IPS-18c (cell line): ENCODE measurements around the gene DDX54.
"Not testable (repeated sequence)": the region's sequence is repeated elsewhere in the genome, so short reads cannot be mapped to it uniquely, and the experiment has no call there.

Experiments used
- H3K4me3 ChIP-seq: 2 replicates; pipeline ENCODE4 v1.7.0; 2013; ENCODE audit warnings: low read depth, mild to moderate bottlenecking, low read length, moderate library complexity; ENCODE audit not compliant: insufficient read depth
- H3K9me3 ChIP-seq: one replicate; pipeline ENCODE4 v1.6.1; 2013; ENCODE audit warnings: mild to moderate bottlenecking, low read length, moderate library complexity; ENCODE audit not compliant: control insufficient read depth, insufficient read depth

Gene DDX54

DNA sequence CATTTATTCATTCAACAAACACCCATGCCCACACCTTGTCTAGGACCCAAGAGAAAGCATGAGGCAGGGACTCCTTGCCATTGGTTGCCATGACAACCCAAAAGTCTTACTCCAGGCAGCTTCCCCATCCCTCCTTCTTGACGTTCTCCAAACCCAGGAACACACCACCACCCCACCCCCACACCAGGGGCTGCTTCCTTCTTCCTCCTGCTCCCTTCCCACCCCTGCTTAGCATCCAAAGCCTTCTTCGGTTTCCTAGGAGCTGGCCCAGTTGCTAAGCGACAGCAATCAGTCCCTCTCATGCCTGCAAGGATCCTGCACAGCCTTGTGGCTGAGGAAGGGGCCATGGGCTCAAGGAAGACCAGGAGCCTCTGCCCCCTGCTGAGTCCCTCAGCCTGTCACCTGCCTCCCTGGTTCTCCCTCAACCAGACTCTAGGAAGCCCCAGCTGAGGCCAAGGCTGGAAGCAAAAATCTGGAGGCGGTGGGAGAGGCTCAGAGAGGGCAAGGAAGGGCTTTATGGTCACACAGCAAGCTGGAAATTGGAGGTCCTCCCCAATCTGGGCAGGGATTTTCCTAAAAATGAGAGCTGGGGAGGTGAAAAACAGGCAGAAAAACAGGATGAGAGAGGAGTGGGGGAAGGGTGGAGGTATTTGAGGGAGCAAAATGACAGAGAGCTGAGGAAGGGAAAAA, 65.2 kb downstream of the DDX54 start:
- no peaks in the 10 kb centered on the region for H3K9me3 ChIP-seq
- no peak overlapping the region for H3K4me3 ChIP-seq

DNA sequence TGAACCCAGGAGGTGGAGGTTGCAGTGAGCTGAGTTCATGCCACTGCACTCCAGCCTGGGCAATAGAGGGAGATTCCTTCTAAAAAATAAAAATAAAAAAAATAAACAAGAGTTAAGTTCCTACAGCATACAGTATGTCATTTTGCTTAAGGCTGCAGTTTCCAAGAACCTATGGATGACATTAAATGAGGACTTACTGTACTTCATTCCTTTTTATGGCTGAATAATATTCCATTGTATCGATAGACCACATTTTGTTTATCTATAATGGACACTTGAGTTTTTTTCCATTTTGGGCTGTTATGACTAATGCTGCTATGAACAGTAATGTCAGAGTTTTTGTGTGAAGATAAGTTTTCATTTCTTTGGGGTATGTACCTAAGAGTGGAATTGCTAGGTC, 67.1 kb downstream of the DDX54 start:
- Histone ChIP-seq H3K9me3 (no peaks in the 10 kb centered on the region), H3K4me3 (no peak overlapping the region)

DNA sequence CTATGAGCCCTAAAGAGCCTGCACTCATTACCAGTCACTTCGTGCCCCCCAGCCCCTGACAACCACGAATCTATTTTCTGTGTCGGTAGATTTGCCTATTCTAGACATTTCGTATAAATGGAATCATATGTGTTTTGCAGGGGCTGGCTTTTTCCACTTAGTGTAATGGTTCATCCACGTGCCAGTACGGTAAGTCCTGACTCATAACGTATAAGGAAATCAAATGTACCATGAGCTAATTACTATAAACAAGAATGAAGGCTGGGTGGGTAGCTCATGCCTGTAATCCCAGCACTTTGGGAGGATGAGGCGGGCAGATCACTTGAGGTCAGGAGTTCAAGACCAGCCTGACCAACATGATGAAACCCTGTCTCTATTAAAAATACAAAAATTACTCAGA, 67.6 kb downstream of the DDX54 start:
- not testable (repeated sequence) for H3K4me3 ChIP-seq, H3K9me3 ChIP-seq

DNA sequence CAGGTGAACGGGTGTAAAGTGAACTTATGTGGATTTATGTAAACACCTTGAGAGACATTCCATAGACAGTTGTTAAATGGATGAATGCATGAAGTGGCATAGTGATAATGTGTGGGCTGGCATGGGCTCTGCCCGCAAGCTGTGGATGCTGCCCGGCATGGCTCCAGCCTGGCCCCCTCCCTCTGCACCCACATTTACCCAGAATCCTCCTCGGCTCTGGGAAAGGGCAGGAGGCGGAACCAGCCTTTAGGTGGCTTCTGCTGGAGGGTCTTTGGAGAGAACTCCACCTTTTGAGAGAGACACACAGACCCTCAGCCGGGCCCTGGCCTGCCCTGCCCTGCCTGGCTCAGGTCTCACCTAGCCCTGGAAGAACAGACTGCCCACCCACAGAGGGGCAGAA, 68.4 kb downstream of the DDX54 start:
- H3K4me3 ChIP-seq = no peak overlapping the region
- H3K9me3 ChIP-seq = no peaks in the 10 kb centered on the region

DNA sequence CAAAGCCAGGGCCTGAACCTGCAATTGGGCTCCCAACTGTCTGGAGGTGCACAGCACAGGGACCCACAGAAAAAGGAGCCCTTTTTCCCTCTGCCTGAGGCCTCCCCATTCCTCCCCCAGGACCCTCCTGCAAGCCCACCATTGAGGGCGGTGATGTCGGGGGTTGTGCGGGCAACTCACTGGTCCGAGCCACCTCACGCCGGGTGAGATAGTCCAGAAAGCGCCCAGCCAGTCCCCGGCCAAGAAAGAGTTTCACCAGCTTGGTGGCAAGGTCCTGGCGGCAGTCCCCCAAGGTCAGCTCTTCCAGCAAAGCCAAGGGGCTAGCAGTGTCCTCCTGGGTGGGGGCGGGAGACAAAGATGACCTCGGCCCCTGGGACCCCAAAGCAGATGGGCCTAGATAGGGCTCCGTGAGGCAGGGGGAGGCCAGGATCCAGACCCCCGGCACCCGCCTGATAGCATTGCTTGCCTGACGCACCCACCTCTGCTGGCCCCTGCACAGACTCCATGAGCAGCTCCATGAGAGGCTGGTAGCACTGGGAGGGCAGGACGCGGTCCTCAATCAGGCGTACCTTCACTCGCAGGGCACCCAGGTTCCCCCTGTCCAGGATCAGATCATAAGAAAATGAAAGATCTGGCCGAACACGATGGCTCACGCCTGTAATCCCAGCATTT, 69.7 kb downstream of the DDX54 start:
- Histone ChIP-seq H3K4me3 (no peak overlapping the region; the same call in 1 of the 2 replicates), H3K9me3 (no peaks in the 10 kb centered on the region)

DNA sequence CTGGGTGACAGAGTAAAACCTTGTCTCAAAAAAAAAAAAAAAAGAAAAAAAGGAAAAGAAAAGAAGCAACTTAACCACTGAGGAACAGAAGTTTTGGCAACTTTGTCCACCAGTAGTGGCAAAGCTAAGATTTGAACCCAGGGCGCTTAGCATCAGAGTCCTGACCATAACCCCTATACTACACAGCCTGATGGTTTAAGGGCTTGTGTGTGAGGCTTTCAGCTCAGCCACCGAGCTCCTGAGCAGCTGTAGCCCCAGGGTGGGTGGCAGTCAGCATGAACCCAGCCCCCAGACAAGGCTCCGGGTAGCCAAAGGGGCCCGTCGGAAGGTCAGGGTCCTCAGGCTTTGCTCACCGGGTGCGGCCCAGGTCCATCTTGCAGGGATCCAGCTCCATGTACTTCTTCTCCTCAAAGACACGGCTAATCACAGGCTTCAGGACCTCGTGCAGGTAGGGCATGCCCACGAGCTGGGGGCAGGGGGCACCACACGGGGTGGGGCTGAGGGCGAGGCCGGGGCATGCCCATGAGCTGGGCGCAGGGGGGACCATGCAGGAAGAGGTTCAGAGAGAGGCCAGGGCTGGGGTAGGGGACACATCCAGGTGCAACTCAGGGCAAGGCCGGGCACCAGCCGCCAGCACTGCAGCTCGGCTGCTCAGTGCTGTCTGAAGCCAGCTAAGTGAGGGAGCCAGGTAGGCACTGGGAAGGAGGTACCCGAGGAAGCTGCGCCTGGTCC, 70.7 kb downstream of the DDX54 start:
- no peak overlapping the region for H3K4me3 ChIP-seq
- no peaks in the 10 kb centered on the region for H3K9me3 ChIP-seq

DNA sequence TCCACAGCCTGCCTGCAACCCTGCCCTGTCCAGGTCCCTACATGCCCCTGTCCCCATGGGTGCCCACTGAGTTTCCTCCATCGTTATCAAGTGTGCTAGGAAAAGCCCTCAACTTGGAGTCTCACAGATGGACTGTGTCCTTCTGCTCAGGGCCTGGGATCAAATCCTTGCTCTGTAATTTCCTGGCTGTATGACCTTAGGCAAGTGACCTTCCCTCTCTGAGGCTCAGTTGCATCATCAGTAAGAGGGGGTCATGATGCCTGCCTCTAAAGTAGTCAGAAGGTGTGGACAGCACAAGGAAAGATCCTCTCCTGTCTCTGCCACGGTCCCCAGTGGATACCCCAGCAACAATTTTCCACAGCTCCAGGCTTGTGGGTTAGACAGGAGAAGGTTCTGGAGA, 71.9 kb downstream of the DDX54 start:
- Histone ChIP-seq H3K4me3 (no peak overlapping the region), H3K9me3 (no peaks in the 10 kb centered on the region)

DNA sequence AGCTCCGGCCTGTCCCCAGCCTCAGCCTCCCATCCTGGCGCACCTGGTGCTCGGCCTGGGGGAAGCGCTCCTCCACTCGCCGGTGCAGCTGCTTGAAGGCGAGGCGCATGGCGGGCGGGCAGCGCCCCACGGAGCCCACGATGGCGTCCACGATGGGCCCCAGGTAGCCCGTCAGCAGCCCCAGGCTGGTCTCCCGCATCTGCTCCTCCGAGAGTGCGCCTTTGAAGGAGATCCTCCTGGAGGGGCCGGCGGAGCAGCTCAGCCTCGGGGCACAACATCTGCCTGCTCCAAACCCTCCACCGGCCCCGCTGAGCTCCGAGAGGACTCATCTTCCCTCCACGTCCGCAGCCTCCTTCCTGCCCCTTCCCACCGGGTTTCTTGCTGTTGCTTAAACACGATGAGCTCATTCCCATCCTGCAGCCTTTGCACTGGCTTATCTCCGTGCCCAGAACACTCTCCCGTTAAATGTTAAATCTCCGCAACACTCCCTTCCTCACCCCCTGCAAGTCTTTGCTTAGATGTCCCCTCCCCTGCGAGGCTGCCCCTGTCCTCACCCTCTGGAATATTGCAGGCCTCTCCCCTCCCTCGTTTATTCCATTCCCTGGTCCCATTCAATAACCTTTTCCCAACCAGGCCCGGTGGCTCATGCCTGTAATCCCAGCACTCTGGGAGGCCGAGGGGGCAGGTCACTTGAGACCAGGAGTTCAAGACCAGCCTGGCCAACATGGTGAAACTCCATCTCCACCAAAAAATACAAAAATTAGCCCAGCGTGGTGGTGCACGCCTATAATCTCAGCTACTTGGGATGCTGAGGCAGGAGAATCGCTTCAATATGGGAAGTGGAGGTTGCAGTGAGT, 73.0 kb downstream of the DDX54 start:
- no peak overlapping the region for H3K4me3 ChIP-seq
- no peaks in the 10 kb centered on the region for H3K9me3 ChIP-seq

DNA sequence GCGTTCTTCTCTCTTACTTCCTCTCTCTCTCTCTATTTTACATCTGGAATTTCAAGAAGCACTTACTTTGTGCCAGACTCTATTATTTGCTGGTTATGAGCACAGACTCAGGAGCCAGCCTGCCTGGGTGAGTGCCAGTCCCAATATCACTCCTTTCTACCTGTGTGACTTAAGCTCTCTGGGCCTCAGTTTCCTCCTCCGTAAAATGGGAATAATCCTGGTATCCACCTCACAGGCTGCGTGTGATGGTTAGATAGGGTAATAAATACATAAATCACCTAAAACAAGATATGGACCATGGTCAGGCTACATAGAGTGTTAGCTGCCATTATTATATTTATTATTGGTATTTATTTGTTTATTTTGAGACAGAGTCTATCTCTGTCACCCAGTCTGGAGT, 74.0 kb downstream of the DDX54 start:
- H3K9me3 ChIP-seq = no peaks in the 10 kb centered on the region
- H3K4me3 ChIP-seq = no peak overlapping the region

DNA sequence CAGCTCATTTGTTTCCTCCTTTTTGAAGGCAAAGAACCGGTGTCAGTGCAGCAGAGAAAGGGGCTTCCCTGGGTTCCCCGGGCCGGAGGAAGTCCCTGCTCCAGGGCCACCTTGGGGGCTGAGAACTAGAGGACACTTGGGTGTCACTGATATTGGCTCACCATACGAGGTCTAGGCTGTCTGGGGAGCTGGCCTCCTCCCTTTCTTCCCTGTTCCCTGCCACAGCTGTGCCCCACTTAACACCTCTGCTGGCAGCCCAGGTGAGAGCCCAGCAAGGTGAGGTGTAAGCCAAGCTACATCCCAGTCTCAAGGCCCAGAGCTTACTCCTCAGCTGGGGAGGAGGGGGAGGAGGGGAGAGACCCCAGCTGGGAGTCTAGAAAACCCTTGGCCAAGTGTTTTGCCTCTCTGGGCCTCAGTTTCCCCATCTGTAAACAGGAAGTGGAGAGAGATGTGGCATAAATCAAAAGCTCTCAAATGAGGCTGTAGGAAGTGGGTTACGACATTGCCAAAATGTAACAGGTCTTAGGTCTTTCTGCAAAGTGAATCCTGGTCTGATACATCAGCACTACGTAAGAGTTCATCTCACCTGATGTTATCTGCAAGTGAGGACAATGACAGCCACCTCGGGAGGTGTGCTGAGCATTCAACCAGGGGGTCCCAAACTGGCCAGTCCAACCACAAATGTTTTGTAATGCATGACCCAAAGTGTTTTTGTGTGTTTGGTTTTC, 75.2 kb downstream of the DDX54 start:
- Histone ChIP-seq H3K9me3 (no peaks in the 10 kb centered on the region), H3K4me3 (no peak overlapping the region)

DNA sequence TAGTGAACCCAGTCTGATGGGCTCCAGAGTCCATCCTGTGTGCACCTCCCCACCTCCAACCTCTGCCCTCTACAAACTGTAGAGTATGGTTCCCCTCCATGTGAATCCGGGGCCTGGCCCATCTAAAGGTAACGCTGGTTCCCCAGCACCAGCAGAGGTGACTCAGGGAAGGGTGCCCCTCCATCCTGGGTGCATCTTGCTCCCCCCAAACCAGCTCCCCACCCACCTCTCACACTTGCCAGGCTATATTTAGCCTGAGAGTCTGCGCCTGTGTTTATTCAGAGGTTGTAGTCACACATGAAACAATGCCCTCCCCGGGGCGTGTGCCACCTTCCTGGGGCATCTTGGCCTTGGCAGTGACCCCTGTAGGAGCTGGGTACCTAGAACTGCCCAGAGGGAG, 75.9 kb downstream of the DDX54 start:
- no peak overlapping the region for H3K4me3 ChIP-seq
- H3K9me3 ChIP-seq = no peaks in the 10 kb centered on the region

DNA sequence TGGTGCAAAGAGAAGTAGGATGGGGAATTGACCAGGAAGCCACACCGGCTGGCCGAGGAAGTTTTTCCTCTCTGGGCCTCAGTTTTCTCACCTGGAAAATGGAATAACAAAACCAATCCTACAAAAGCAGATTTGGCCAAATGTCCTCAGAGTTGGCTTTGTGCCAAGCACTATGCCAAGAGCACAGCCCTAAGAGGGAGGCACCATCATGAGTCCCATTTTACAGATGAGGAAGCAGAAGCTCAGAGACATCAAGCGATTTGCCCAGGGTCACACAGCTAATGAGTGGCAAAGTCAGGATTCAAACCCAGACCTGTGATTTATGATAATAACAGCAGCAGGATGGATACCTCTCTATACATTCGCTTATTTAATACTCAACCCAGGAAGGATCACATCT, 77.0 kb downstream of the DDX54 start:
- Histone ChIP-seq H3K4me3 (no peak overlapping the region), H3K9me3 (no peaks in the 10 kb centered on the region)
